Omental fat pad (tissue), 4 donors: Measurements from ENCODE around the gene PHKA2. TPM values are rescaled to one million over a fixed set of nuclear protein-coding genes. Genes with fewer than 3 reads are reported as not detected.

Source experiments
- ATAC-seq: fragments of 150-250 bp; one replicate; pipeline ENCODE4 v1.9.1; 2016; ENCODE audit warnings: mild to moderate bottlenecking, moderate library complexity; ENCODE audit not compliant: low FRiP score
- DNase-seq: peaks from one replicate; pipeline ENCODE4 v3.0.0-alpha.2; 2019; ENCODE audit warnings: low spot score
- CTCF ChIP-seq, 3 donors: fragments of 450-650 bp; IDR thresholded peaks; one replicate each; pipeline ENCODE4 v1.5.1; 2016 to 2017; ENCODE audit warnings: antibody characterized with exemption in 3 of 3, mild to moderate bottlenecking in 3 of 3, moderate library complexity in 2 of 3
- total RNA-seq, 4 donors: library from RNA; depleted of rRNA; stranded (reverse); fragments of >200 nt; gene quantifications; one replicate each; pipeline ENCODE4 v1.1.0, GENCODE V29; 2016

PHKA2 gene
- total RNA-seq, 4 donors from 2014 or later = 18.4 to 30.6 (median 19.9) TPM

GRCh38 chrX:18892899-18893298, 91.0 kb downstream of the PHKA2 start:
- ATAC-seq = no peak

GRCh38 chrX:18891548-18891945, 92.4 kb downstream of the PHKA2 start:
- ATAC-seq (no peak), DNase-seq (no peak)
- TF ChIP-seq CTCF (IDR thresholded peaks at IDR 0.05) = no peak

More at GRCh38 chrX:18892899-18893298, 91.0 kb downstream of the PHKA2 start:
- no peak for DNase-seq
- TF ChIP-seq CTCF (IDR thresholded peaks at IDR 0.05) = no peak

GRCh38 chrX:18890724-18891547, 93.0 kb downstream of the PHKA2 start:
- no peak for DNase-seq
- TF ChIP-seq CTCF (IDR thresholded peaks at IDR 0.05) = no peak
- no peak for ATAC-seq

GRCh38 chrX:18890049-18890381, 93.9 kb downstream of the PHKA2 start:
- TF ChIP-seq CTCF (IDR thresholded peaks at IDR 0.05) = no peak

GRCh38 chrX:18889346-18890048, 94.4 kb downstream of the PHKA2 start:
- DNase-seq = no peak
- TF ChIP-seq CTCF (IDR thresholded peaks at IDR 0.05) = no peak
- no peak for ATAC-seq

More at GRCh38 chrX:18890049-18890381, 93.9 kb downstream of the PHKA2 start:
- DNase-seq (no peak), ATAC-seq (no peak)

GRCh38 chrX:18888281-18888680, 95.6 kb downstream of the PHKA2 start:
- DNase-seq = no peak
- no peak for TF ChIP-seq CTCF (IDR thresholded peaks at IDR 0.05)
- ATAC-seq = no peak
